Transverse colon (tissue), 4 donors: Measurements from ENCODE around the gene UGT3A2. TPM values are rescaled to one million over a fixed set of nuclear protein-coding genes. Genes with fewer than 3 reads are reported as not detected.

ENCODE experiments used
- DNase-seq: peaks from one replicate; pipeline ENCODE4 v3.0.0-alpha.2; 2019
- H3K27ac ChIP-seq, 4 donors: fragments of 200-600 bp; sonication (generic); 2 replicates each; pipeline ENCODE4 v1.5.1; 2016 to 2018; ENCODE audit warnings: inconsistent platforms in 4 of 4
- H3K27me3 ChIP-seq: fragments of 200-600 bp; sonication (generic); 2 replicates; pipeline ENCODE4 v1.5.1; 2017; ENCODE audit warnings: inconsistent platforms
- H3K36me3 ChIP-seq, 4 donors: fragments of 200-600 bp; sonication (generic); 2 replicates each; pipeline ENCODE4 v1.5.1; 2017 to 2019; ENCODE audit warnings: inconsistent platforms in 4 of 4
- H3K4me1 ChIP-seq, 4 donors: fragments of 200-600 bp; sonication (generic); 2 replicates each; pipeline ENCODE4 v1.5.1; 2017 to 2020; ENCODE audit warnings: inconsistent platforms in 4 of 4
- H3K4me3 ChIP-seq, 4 donors: fragments of 200-600 bp; sonication (generic); 1 replicate in 1 of 4; 2 replicates in 3 of 4; pipeline versions ENCODE4 v1.5.1 to v1.6.1; 2017 to 2019; ENCODE audit warnings: inconsistent platforms in 4 of 4
- H3K9me3 ChIP-seq, 2 donors: fragments of 200-600 bp; sonication (generic); 2 replicates each; pipeline ENCODE4 v1.5.1; 2017 to 2019; ENCODE audit warnings: inconsistent platforms in 2 of 2
- EP300 ChIP-seq: sonication (generic); formaldehyde crosslinking; IDR thresholded peaks from one replicate; pipeline ENCODE4 v1.6.1; 2017; ENCODE audit warnings: antibody characterized with exemption, low read depth
- POLR2A ChIP-seq: fragments of 450-650 bp; IDR thresholded peaks from one replicate; pipeline ENCODE4 v1.6.1; 2016; ENCODE audit warnings: antibody characterized with exemption, mild to moderate bottlenecking, moderate library complexity
- POLR2AphosphoS5 ChIP-seq, 3 donors: sonication (generic); formaldehyde crosslinking; IDR thresholded peaks; one replicate each; pipeline ENCODE4 v1.6.1; 2016; ENCODE audit warnings: antibody characterized with exemption in 3 of 3
- WGBS, 2 donors: methylation state at CpG; one replicate each; pipeline ENCODE4 v1.1.5; 2018; ENCODE audit warnings: low coverage in 1 of 2; 5-methylcytosine and 5-hydroxymethylcytosine counted together
- in situ Hi-C, 4 donors: fragments of 200-750 bp; cut with MboI; loops; one replicate each; pipeline versions ENCODE4 v1.15.0 to v1.15.1; 2017; ENCODE audit warnings: low sequenced_read_pairs in 3 of 4, low pct_ligation_motif_present in 1 of 4, low pct_unique_long_range_greater_than_20kb in 1 of 4
- intact Hi-C: fragments of 100-400 bp; cut with DNase I; formaldehyde crosslinking; loops from one replicate; pipeline ENCODE4 v1.15.1; 2023; ENCODE audit warnings: low total_unique reads
- total RNA-seq, 4 donors: library from RNA; depleted of rRNA; stranded (reverse); fragments of >200 nt; gene quantifications; one replicate each; pipeline ENCODE4 v1.1.0, GENCODE V29; 2016
- TF ChIP-seq, protein P1 (sequence below), 5 experiments: fragments of 200-600 bp in 3 of 5; fragments of 450-650 bp in 2 of 5; sonication (generic) in 3 of 5; IDR thresholded peaks; 1 replicate in 2 of 5; 2 replicates in 3 of 5; pipeline ENCODE4 v1.5.1; 2016 to 2017; ENCODE audit warnings: antibody characterized with exemption in 5 of 5, inconsistent platforms in 3 of 5, mild to moderate bottlenecking in 2 of 5, moderate library complexity in 1 of 5

The UGT3A2 gene
- total RNA-seq, 4 donors from 2014 or later = 0.48 TPM; not detected in 3

GRCh38 chr5:36052538-36052937 lies 14.1 kb downstream of the UGT3A2 start:
- DNase-seq = no peak
- intact Hi-C loops (no loop called here), in situ Hi-C loops (no loop called here)
- TF ChIP-seq POLR2A (no peak), EP300 (no peak), POLR2AphosphoS5 (IDR thresholded peaks at IDR 0.05) (no peak)
- TF ChIP-seq, protein P1, sequence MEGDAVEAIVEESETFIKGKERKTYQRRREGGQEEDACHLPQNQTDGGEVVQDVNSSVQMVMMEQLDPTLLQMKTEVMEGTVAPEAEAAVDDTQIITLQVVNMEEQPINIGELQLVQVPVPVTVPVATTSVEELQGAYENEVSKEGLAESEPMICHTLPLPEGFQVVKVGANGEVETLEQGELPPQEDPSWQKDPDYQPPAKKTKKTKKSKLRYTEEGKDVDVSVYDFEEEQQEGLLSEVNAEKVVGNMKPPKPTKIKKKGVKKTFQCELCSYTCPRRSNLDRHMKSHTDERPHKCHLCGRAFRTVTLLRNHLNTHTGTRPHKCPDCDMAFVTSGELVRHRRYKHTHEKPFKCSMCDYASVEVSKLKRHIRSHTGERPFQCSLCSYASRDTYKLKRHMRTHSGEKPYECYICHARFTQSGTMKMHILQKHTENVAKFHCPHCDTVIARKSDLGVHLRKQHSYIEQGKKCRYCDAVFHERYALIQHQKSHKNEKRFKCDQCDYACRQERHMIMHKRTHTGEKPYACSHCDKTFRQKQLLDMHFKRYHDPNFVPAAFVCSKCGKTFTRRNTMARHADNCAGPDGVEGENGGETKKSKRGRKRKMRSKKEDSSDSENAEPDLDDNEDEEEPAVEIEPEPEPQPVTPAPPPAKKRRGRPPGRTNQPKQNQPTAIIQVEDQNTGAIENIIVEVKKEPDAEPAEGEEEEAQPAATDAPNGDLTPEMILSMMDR (IDR thresholded peaks at IDR 0.05) = no peak
- H3K27me3 ChIP-seq = no peaks in the 10 kb centered on the region
- H3K9me3 ChIP-seq = no peaks in the 10 kb centered on the region
- H3K4me1 ChIP-seq = no peaks in the 10 kb centered on the region
- H3K27ac ChIP-seq = no peak overlapping the region
- H3K4me3 ChIP-seq = no peak overlapping the region
- H3K36me3 ChIP-seq = no peaks in the 10 kb centered on the region

DNA sequence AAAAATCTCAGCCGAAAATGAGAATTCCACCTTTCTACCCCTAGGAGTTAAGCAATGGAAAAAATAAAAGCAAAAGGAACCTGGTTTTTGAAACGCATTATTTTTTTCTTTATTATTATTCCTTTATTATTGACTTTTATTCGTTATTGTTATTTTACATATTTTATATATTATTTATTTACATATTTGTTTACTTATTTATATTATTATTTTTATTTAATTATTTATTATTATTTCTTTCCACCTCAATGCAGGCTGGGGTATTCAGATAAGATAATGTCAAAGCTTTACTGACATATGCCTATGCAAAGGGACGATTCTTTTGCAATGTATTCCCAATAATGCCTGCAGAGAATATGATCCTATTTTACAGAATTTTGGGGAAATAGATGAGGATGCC lies 16.7 kb downstream of the UGT3A2 start:
- Histone ChIP-seq H3K36me3 (no peaks in the 10 kb centered on the region), H3K27ac (no peak overlapping the region), H3K9me3 (no peaks in the 10 kb centered on the region), H3K4me1 (no peaks in the 10 kb centered on the region), H3K27me3 (no peaks in the 10 kb centered on the region), H3K4me3 (no peak overlapping the region)
- no peak for TF ChIP-seq POLR2AphosphoS5 (IDR thresholded peaks at IDR 0.05)
- TF ChIP-seq EP300 = no peak
- TF ChIP-seq, protein P1 (IDR thresholded peaks at IDR 0.05) = no peak
- TF ChIP-seq POLR2A = no peak
- no peak for DNase-seq
- in situ Hi-C loops (no loop called here), intact Hi-C loops (no loop called here)
- WGBS, 2 donors = 69 to 70% methylated on average over 4 of the region's 4 CpGs

- Histone ChIP-seq H3K4me3 (no peak overlapping the region), H3K27me3 (no peaks in the 10 kb centered on the region), H3K36me3 (no peaks in the 10 kb centered on the region), H3K27ac (no peak overlapping the region), H3K4me1 (no peaks in the 10 kb centered on the region), H3K9me3 (no peaks in the 10 kb centered on the region)
- intact Hi-C loops = no loop called here
- WGBS, 2 donors = 75 to 77% methylated on average over 3 of the region's 3 CpGs
- in situ Hi-C loops = no loop called here
- TF ChIP-seq, protein P1 (IDR thresholded peaks at IDR 0.05) = no peak
- no peak for TF ChIP-seq EP300
- TF ChIP-seq POLR2A = no peak
- no peak for TF ChIP-seq POLR2AphosphoS5 (IDR thresholded peaks at IDR 0.05)
- DNase-seq = no peak
Observed at GRCh38 chr5:36047384-36048160, 19.1 kb downstream of the UGT3A2 start.

DNA sequence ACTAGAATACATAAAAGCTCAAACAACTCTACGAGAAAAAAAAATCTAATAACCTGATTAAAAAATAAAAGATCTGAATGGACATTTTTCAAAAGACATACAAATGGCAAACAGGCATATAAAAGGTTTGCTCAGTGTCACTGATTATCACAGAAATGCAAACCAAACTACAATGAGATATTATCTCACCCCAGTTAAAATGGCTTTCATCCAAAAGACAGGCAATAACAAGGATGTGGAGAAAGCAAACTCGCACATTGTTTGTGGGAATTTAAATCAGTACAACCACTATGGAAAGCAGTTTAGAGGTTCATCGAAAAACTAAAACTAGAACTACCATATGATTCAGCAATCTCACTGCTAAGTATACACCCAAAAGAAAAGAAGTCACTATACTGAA lies 20.8 kb downstream of the UGT3A2 start:
- Histone ChIP-seq H3K4me1 (no peaks in the 10 kb centered on the region), H3K9me3 (no peaks in the 10 kb centered on the region), H3K4me3 (no peak overlapping the region), H3K27ac (no peak overlapping the region), H3K36me3 (no peaks in the 10 kb centered on the region), H3K27me3 (no peaks in the 10 kb centered on the region)
- no peak for DNase-seq
- WGBS, 2 donors = 57 to 59% methylated on average over 3 of the region's 3 CpGs
- intact Hi-C loops (no loop called here), in situ Hi-C loops (no loop called here)
- TF ChIP-seq, protein P1 (IDR thresholded peaks at IDR 0.05) = no peak
- TF ChIP-seq EP300 (no peak), POLR2AphosphoS5 (IDR thresholded peaks at IDR 0.05) (no peak), POLR2A (no peak)
